DMS79 (cell line): ENCODE results near the gene TMEM45A.
"Not testable (repeated sequence)": the region's sequence is repeated elsewhere in the genome, so short reads cannot be mapped to it uniquely, and the experiment has no call there.

Experiments
- DNase-seq: peaks from one replicate; lab custom pipeline; 2025; lab: John Stamatoyannopoulos, UW

The TMEM45A gene

GRCh38 chr3:100575704-100576103 lies 83.3 kb downstream of the TMEM45A start:
- DNase-seq: no peak

GRCh38 chr3:100577382-100578008 lies 85.1 kb downstream of the TMEM45A start:
- no peak for DNase-seq

- no peak for DNase-seq
These were observed 86.2 kb downstream of the TMEM45A start for GRCh38 chr3:100578646-100579045.

- no peak for DNase-seq
These were observed 87.7 kb downstream of the TMEM45A start for GRCh38 chr3:100580147-100580546.

GRCh38 chr3:100581650-100582049 lies 89.2 kb downstream of the TMEM45A start:
- DNase-seq: no peak

- DNase-seq: not testable (repeated sequence)
These were observed 89.7 kb downstream of the TMEM45A start for GRCh38 chr3:100582157-100582556.

GRCh38 chr3:100584101-100584660 lies 91.8 kb downstream of the TMEM45A start:
- no peak for DNase-seq

- DNase-seq: no peak
These were observed 94.4 kb downstream of the TMEM45A start for GRCh38 chr3:100586832-100587231.

GRCh38 chr3:100588251-100588650 lies 95.8 kb downstream of the TMEM45A start:
- no peak for DNase-seq

- DNase-seq: peak; percentile 33
These were observed 97.9 kb downstream of the TMEM45A start for GRCh38 chr3:100590114-100590839.

GRCh38 chr3:100590840-100591147 lies 98.4 kb downstream of the TMEM45A start:
- DNase-seq: no peak

GRCh38 chr3:100591411-100591810 lies 99.0 kb downstream of the TMEM45A start:
- no peak for DNase-seq

- peak; percentile 35 for DNase-seq
These were observed 108.0 kb downstream of the TMEM45A start for GRCh38 chr3:100600181-100601042.

- no peak for DNase-seq
These were observed 110.4 kb downstream of the TMEM45A start for GRCh38 chr3:100602506-100603444.

- DNase-seq: no peak
These were observed 111.0 kb downstream of the TMEM45A start for GRCh38 chr3:100603469-100603868.

- DNase-seq: no peak
These were observed 112.9 kb downstream of the TMEM45A start for GRCh38 chr3:100605358-100605757.

- no peak for DNase-seq
These were observed 114.6 kb downstream of the TMEM45A start for GRCh38 chr3:100606894-100607512.

- DNase-seq: no peak
These were observed 116.9 kb downstream of the TMEM45A start, which contains the start of gene ADGRG7 for GRCh38 chr3:100609305-100609704. Gene ADGRG7, plus strand, starts transcription at chr3:100609601. Its CDS starts 256 bp downstream, at chr3:100609857.

- no peak for DNase-seq
These were observed 117.5 kb downstream of the TMEM45A start for GRCh38 chr3:100609963-100610362.

- no peak for DNase-seq
These were observed 118.8 kb downstream of the TMEM45A start for GRCh38 chr3:100611221-100611620.
